HepG2 (cell line): ENCODE measurements around the gene PRKN. TPM values are rescaled to one million over a fixed set of nuclear protein-coding genes. Genes with fewer than 3 reads are reported as not detected.

Experiments used
- ATAC-seq: fragments of 200-7000 bp; cut with Tn5 transposase; 3 replicates; pipeline ENCODE4 v1.9.1; 2020; ENCODE audit warnings: mild to moderate bottlenecking, moderate library complexity
- BruUV-seq: library from RNA; stranded (reverse); fragments of 400-500 nt; replicated peaks from 2 replicates; lab custom pipeline; 2021; lab: Mats Ljungman, UMichigan
- CTCF ChIA-PET: fragments of 300-600 bp; formaldehyde crosslinking; extraction: SDS; loops from one replicate; lab custom pipeline; 2021; ENCODE audit warnings: low total read pairs, inconsistent platforms, low intra/inter-chr PET ratio; lab: Yijun Ruan, JAX
- POLR2A ChIA-PET: fragments of 350-600 bp; sonication (Branson Sonifier 250); formaldehyde crosslinking; loops from one replicate; lab custom pipeline; 2020; ENCODE audit warnings: antibody characterized with exemption, inconsistent platforms; lab: Yijun Ruan, JAX
- DNase-seq: peaks from one replicate; pipeline ENCODE4 v3.0.0-alpha.2; 2015; ENCODE audit warnings: low spot score
- FAIRE-seq: peaks from 3 replicates; lab custom pipeline; 2011; peaks lifted over from hg19 to GRCh38; lab: Jason Lieb, UNC
- H2AFZ ChIP-seq: one replicate; pipeline ENCODE4 v1.6.1; 2011; ENCODE audit warnings: low read length, inconsistent platforms
- H3K27ac ChIP-seq: fragments of 300-600 bp; 3 replicates; pipeline ENCODE4 v1.8.0; 2011; ENCODE audit warnings: mixed run types, mild to moderate bottlenecking, mixed read lengths, low read length, inconsistent platforms; ENCODE audit not compliant: insufficient read depth; ENCODE audit errors: extremely low read length
- H3K27me3 ChIP-seq, 2 experiments: fragments of 200-600 bp in 1 of 2; 2 replicates in 1 of 2; 3 replicates in 1 of 2; pipeline versions ENCODE4 v1.6.0 to v1.8.0; 2011; ENCODE audit warnings: low read length in 2 of 2, mild to moderate bottlenecking in 2 of 2, moderate library complexity in 2 of 2, inconsistent platforms in 1 of 2; ENCODE audit not compliant: insufficient read depth in 2 of 2, control insufficient read depth in 1 of 2
- H3K36me3 ChIP-seq, 2 experiments: fragments of 200-600 bp in 1 of 2; replicated peaks in 1 of 2; 2 replicates in 1 of 2; 3 replicates in 1 of 2; pipeline versions ENCODE4 v1.5.1 to v1.8.0; 2011; ENCODE audit warnings: low read length in 2 of 2, inconsistent platforms in 1 of 2; ENCODE audit not compliant: insufficient read depth in 2 of 2, control insufficient read depth in 1 of 2
- H3K4me1 ChIP-seq: 2 replicates; pipeline ENCODE4 v1.5.1; 2012; ENCODE audit warnings: low read length, inconsistent platforms; ENCODE audit not compliant: insufficient read depth
- H3K4me2 ChIP-seq: 2 replicates; pipeline ENCODE4 v1.6.0; 2011; ENCODE audit warnings: low read depth, low read length, inconsistent platforms
- H3K4me3 ChIP-seq, 3 experiments: fragments of 200-600 bp in 1 of 3; sonication (generic), shearing (Covaris generic) in 1 of 3; replicated peaks in 1 of 3; 2 replicates each; pipeline ENCODE4 v1.5.1; 2011 to 2016; ENCODE audit warnings: low read length in 3 of 3, inconsistent platforms in 2 of 3, low read depth in 2 of 3, mild to moderate bottlenecking in 2 of 3, control low read depth in 1 of 3, mixed read lengths in 1 of 3; ENCODE audit not compliant: insufficient read depth in 1 of 3
- H3K79me2 ChIP-seq: one replicate; pipeline ENCODE4 v1.6.1; 2011; ENCODE audit warnings: low read length, inconsistent platforms; ENCODE audit not compliant: insufficient read depth
- H3K9ac ChIP-seq: 2 replicates; pipeline ENCODE4 v1.6.0; 2011; ENCODE audit warnings: mild to moderate bottlenecking, low read depth, low read length, inconsistent platforms; ENCODE audit not compliant: insufficient read depth
- H3K9me3 ChIP-seq: 2 replicates; pipeline ENCODE4 v1.5.1; 2012; ENCODE audit warnings: mild to moderate bottlenecking, low read length
- H4K20me1 ChIP-seq: 2 replicates; pipeline ENCODE4 v1.6.0; 2011; ENCODE audit warnings: inconsistent platforms, mild to moderate bottlenecking, low read length, moderate library complexity; ENCODE audit not compliant: insufficient read depth
- ATAD3A ChIP-seq: sonication (generic); formaldehyde crosslinking; IDR thresholded peaks from 2 replicates; pipeline ENCODE4 v1.4.0; 2020; ENCODE audit warnings: missing genetic modification reagents
- GFI1 ChIP-seq: sonication (generic); formaldehyde crosslinking; IDR thresholded peaks from 2 replicates; pipeline ENCODE4 v1.5.0; 2020; ENCODE audit warnings: missing genetic modification reagents, mild to moderate bottlenecking, borderline replicate concordance
- GPN1 ChIP-seq: sonication (generic); formaldehyde crosslinking; IDR thresholded peaks from 2 replicates; pipeline ENCODE4 v1.5.1; 2020; ENCODE audit warnings: missing genetic modification reagents, borderline replicate concordance
- HOMEZ ChIP-seq: IDR thresholded peaks from 2 replicates; pipeline ENCODE4 v1.6.1; 2016; ENCODE audit warnings: low read depth
- MBD4 ChIP-seq: IDR thresholded peaks from 2 replicates; pipeline ENCODE4 v1.6.1; 2012; ENCODE audit warnings: low read length, inconsistent platforms, borderline replicate concordance
- MEIS2 ChIP-seq: sonication (generic); formaldehyde crosslinking; IDR thresholded peaks from 2 replicates; pipeline ENCODE4 v1.9.0; 2021; ENCODE audit warnings: mild to moderate bottlenecking, missing genetic modification reagents
- MXD3 ChIP-seq: IDR thresholded peaks from 2 replicates; pipeline ENCODE4 v1.6.1; 2016; ENCODE audit warnings: mild to moderate bottlenecking, missing biosample characterization, missing genetic modification reagents
- MYPOP ChIP-seq: sonication (generic); formaldehyde crosslinking; IDR thresholded peaks from 2 replicates; pipeline ENCODE4 v1.8.1; 2023; ENCODE audit warnings: mild to moderate bottlenecking, moderate library complexity, missing genetic modification reagents
- RNF2 ChIP-seq: fragments of 450-650 bp; conservative IDR thresholded peaks from 2 replicates; pipeline ENCODE4 v1.6.1; 2016; ENCODE audit warnings: low read depth
- SMAD1 ChIP-seq: sonication (generic); formaldehyde crosslinking; IDR thresholded peaks from 2 replicates; pipeline ENCODE4 v1.4.0; 2020; ENCODE audit warnings: missing genetic modification reagents, low read depth, mild to moderate bottlenecking, borderline replicate concordance
- TBX3 ChIP-seq: fragments of 450-650 bp; IDR thresholded peaks from 2 replicates; pipeline ENCODE4 v1.6.1; 2017; ENCODE audit warnings: antibody characterized with exemption, mild to moderate bottlenecking, inconsistent platforms, borderline replicate concordance
- THAP11 ChIP-seq: IDR thresholded peaks from 2 replicates; pipeline ENCODE4 v1.6.1; 2016; ENCODE audit warnings: missing biosample characterization, missing genetic modification reagents
- TOPORS ChIP-seq: sonication (generic); formaldehyde crosslinking; IDR thresholded peaks from 2 replicates; pipeline ENCODE4 v1.8.0; 2023; ENCODE audit warnings: mild to moderate bottlenecking, missing genetic modification reagents
- ZFP90 ChIP-seq: sonication (generic); formaldehyde crosslinking; IDR thresholded peaks from 2 replicates; pipeline ENCODE4 v1.8.0; 2022; ENCODE audit warnings: missing genetic modification reagents, mild to moderate bottlenecking, inconsistent platforms, borderline replicate concordance
- ZNF574 ChIP-seq: sonication (generic); formaldehyde crosslinking; IDR thresholded peaks from 2 replicates; pipeline ENCODE4 v1.4.0; 2020; ENCODE audit warnings: missing genetic modification reagents
- ZNF772 ChIP-seq: sonication (generic); formaldehyde crosslinking; IDR thresholded peaks from 2 replicates; pipeline ENCODE4 v1.5.0; 2020; ENCODE audit warnings: mild to moderate bottlenecking, missing genetic modification reagents
- WGBS: methylation state at CpG from one replicate; pipeline ENCODE4 v1.1.6; 2017; ENCODE audit warnings: low lambda C conversion rate; 5-methylcytosine and 5-hydroxymethylcytosine counted together
- in situ Hi-C: cut with HindIII; loops from 2 replicates; pipeline ENCODE4 v1.10.0; 2017; ENCODE audit warnings: low pct_unique_long_range_greater_than_20kb; ENCODE audit not compliant: extremely low pct_ligation_motif_present
- intact Hi-C: fragments of 100-400 bp; cut with micrococcal nuclease; formaldehyde crosslinking; loops from one replicate; pipeline ENCODE4 v1.10.0; 2022; ENCODE audit not compliant: unreplicated experiment
- polyA plus RNA-seq, 8 experiments: library from polyadenylated mRNA; depleted of rRNA in 3 of 8; stranded (reverse) in 7 of 8; unstranded in 1 of 8; fragments of >200 nt; fragmentation: Illumina TruSeq in 4 of 8; extraction: Trizol in 4 of 8; gene quantifications; 2 replicates each; pipeline versions ENCODE4 v1.2.1 to v1.2.3, GENCODE V29; 2011 to 2016; ENCODE audit warnings: low read depth in 4 of 8, missing spikeins in 1 of 8, mixed read lengths in 1 of 8; ENCODE audit not compliant: insufficient read depth in 1 of 8
- total RNA-seq, 5 experiments: library from RNA; depleted of rRNA; stranded (reverse); fragments of >200 nt; fragmentation: Illumina TruSeq; extraction: Trizol; gene quantifications; 2 replicates each; pipeline ENCODE4 v1.2.3, GENCODE V29; 2016; ENCODE audit warnings: low read depth in 1 of 5

PRKN gene
- total and polyA plus RNA-seq, 2 of the 13 experiments (the other 11 are each of a cell fraction or from before 2014, with no cell fraction given) = 0.31 to 0.44 TPM

- H2AFZ ChIP-seq = no peak overlapping the region
- no peaks in the 10 kb centered on the region for H3K9me3 ChIP-seq
- no peaks in the 10 kb centered on the region for H3K4me1 ChIP-seq
- FAIRE-seq (no peak), ATAC-seq (no peak), DNase-seq (no peak)
- no TSS peak for BruUV-seq
- no peak overlapping the region for H3K27ac ChIP-seq
- H3K79me2 ChIP-seq = no peaks in the 10 kb centered on the region
- H3K4me2 ChIP-seq = no peak overlapping the region
- WGBS = 0% methylated on average over 2 of the region's 2 CpGs
- H3K4me3 ChIP-seq = no peak overlapping the region
- peaks cover 0 to 12% of the 10 kb centered on the region in 2 experiments; a peak in 1 of 5 replicates for H3K27me3 ChIP-seq
- H3K9ac ChIP-seq = no peak overlapping the region
- POLR2A ChIA-PET = no interaction called here
- no peaks in the 10 kb centered on the region for H3K36me3 ChIP-seq
- CTCF ChIA-PET = no interaction called here
- in situ Hi-C loops (no loop called here), intact Hi-C loops (no loop called here)
- H4K20me1 ChIP-seq = no peaks in the 10 kb centered on the region
- TF ChIP-seq ATAD3A (CRISPR knock-in tag) (no peak), HOMEZ (no peak), RNF2 (no peak), MYPOP (CRISPR knock-in tag) (no peak), TBX3 (no peak), MEIS2 (CRISPR knock-in tag) (no peak), GFI1 (CRISPR knock-in tag) (no peak), ZNF574 (CRISPR knock-in tag) (no peak), ZNF772 (CRISPR knock-in tag) (no peak), MBD4 (no peak), SMAD1 (CRISPR knock-in tag) (no peak), TOPORS (CRISPR knock-in tag) (no peak), GPN1 (CRISPR knock-in tag) (no peak), THAP11 (CRISPR knock-in tag) (no peak), ZFP90 (CRISPR knock-in tag) (no peak), MXD3 (CRISPR knock-in tag) (no peak)
These were observed 1204.2 kb downstream of the PRKN start for GRCh38 chr6:161523362-161523761.
